A549 (cell line): ENCODE results near the gene ENTR1. TPM values are rescaled to one million over a fixed set of nuclear protein-coding genes. Genes with fewer than 3 reads are reported as not detected.

ENCODE experiments used
- ATAC-seq, 2 experiments: fragments of 200-7000 bp in 1 of 2; fragments of >200 bp in 1 of 2; cut with Nextera tagmentation in 1 of 2; cut with Tn5 transposase in 1 of 2; 3 replicates each; pipeline versions ENCODE4 v1.8.0 to v1.9.1; 2018 to 2020; ENCODE audit warnings: mild to moderate bottlenecking in 1 of 2, moderate library complexity in 1 of 2
- CTCF ChIA-PET: fragments of 300-600 bp; sonication (Branson Sonifier 250); formaldehyde crosslinking; extraction: SDS; loops from one replicate; lab custom pipeline; 2021; ENCODE audit warnings: antibody characterized with exemption, inconsistent platforms; lab: Yijun Ruan, JAX
- POLR2A ChIA-PET: fragments of 350-600 bp; formaldehyde crosslinking; extraction: SDS; loops from one replicate; lab custom pipeline; 2021; ENCODE audit warnings: antibody characterized with exemption, inconsistent platforms; lab: Yijun Ruan, JAX
- DNase-seq, 2 experiments: peaks; one replicate each; pipeline versions ENCODE4 v3.0.0 to v3.0.0-alpha.2; 2011 to 2016; ENCODE audit warnings: low read depth in 1 of 2, low spot score in 1 of 2
- FAIRE-seq: peaks from 2 replicates; lab custom pipeline; 2011; peaks lifted over from hg19 to GRCh38; lab: Jason Lieb, UNC
- H3K27ac ChIP-seq, 2 experiments: fragments of >200 bp; sonication (Bioruptor Twin); formaldehyde crosslinking; 3 replicates each; pipeline ENCODE4 v1.5.1; 2016 to 2017
- H3K4me1 ChIP-seq: fragments of >200 bp; sonication (Bioruptor Twin); formaldehyde crosslinking; 3 replicates; pipeline ENCODE4 v1.6.1; 2016
- H3K4me2 ChIP-seq: fragments of >200 bp; sonication (Bioruptor Twin); formaldehyde crosslinking; 3 replicates; pipeline ENCODE4 v1.6.1; 2016
- H3K4me3 ChIP-seq: fragments of >200 bp; sonication (Bioruptor Twin); formaldehyde crosslinking; 3 replicates; pipeline ENCODE4 v1.5.1; 2016
- H3K9me3 ChIP-seq: fragments of >200 bp; sonication (Bioruptor Twin); formaldehyde crosslinking; 3 replicates; pipeline ENCODE4 v1.6.1; 2016
- BHLHE40 ChIP-seq: IDR thresholded peaks from 2 replicates; pipeline ENCODE4 v1.6.1; 2012; ENCODE audit warnings: low read depth, low read length, inconsistent platforms
- CEBPB ChIP-seq, 2 experiments: fragments of >200 bp in 1 of 2; sonication (Bioruptor Twin) in 1 of 2; formaldehyde crosslinking in 1 of 2; IDR thresholded peaks; 2 replicates each; pipeline ENCODE4 v1.6.1; 2012 to 2016
- EHF ChIP-seq: fragments of 250-450 bp; sonication (Bioruptor Pico); IDR thresholded peaks from 2 replicates; pipeline ENCODE4 v1.5.0; 2020; ENCODE audit warnings: mild to moderate bottlenecking
- HMGXB4 ChIP-seq: fragments of 250-450 bp; sonication (Bioruptor Pico); IDR thresholded peaks from 2 replicates; pipeline ENCODE4 v1.5.0; 2021; ENCODE audit warnings: mild to moderate bottlenecking, moderate library complexity, borderline replicate concordance
- JUNB ChIP-seq: fragments of >200 bp; sonication (Bioruptor Twin); formaldehyde crosslinking; IDR thresholded peaks from 2 replicates; pipeline ENCODE4 v1.6.1; 2016
- NFE2L2 ChIP-seq: fragments of 150-350 bp; conservative IDR thresholded peaks from 2 replicates; pipeline ENCODE4 v1.6.1; 2014; ENCODE audit warnings: low read length
- REST ChIP-seq: fragments of 200-600 bp; sonication (generic); IDR thresholded peaks from 2 replicates; pipeline ENCODE4 v1.6.1; 2016; ENCODE audit warnings: antibody characterized with exemption, mild to moderate bottlenecking, moderate library complexity
- RFX5 ChIP-seq: fragments of 450-650 bp; IDR thresholded peaks from 2 replicates; pipeline ENCODE4 v1.7.1; 2014; ENCODE audit warnings: antibody characterized with exemption, mild to moderate bottlenecking, moderate library complexity
- WGBS: methylation state at CpG from one replicate; pipeline ENCODE4 v1.1.6; 2017; ENCODE audit errors: missing lambda C conversion rate; 5-methylcytosine and 5-hydroxymethylcytosine counted together
- polyA plus RNA-seq, 4 experiments: library from polyadenylated mRNA; depleted of rRNA in 3 of 4; stranded (reverse); fragments of >200 nt; fragmentation: RNase III in 1 of 4; extraction: RNeasy Plus Mini Kit Qiagen cat#74134 plus additional on column Dnase treatment in 1 of 4; gene quantifications; 2 replicates in 3 of 4; 3 replicates in 1 of 4; pipeline ENCODE4 v1.2.3, GENCODE V29; 2011 to 2017
- TF ChIP-seq, protein P1 (sequence below): IDR thresholded peaks from 2 replicates; pipeline ENCODE4 v1.6.1; 2012
- TF ChIP-seq, protein P2 (sequence below): fragments of 450-650 bp; IDR thresholded peaks from 2 replicates; pipeline ENCODE4 v1.6.1; 2014; ENCODE audit warnings: antibody characterized with exemption
- TF ChIP-seq, protein P3 (sequence below): fragments of >200 bp; sonication (Bioruptor Twin); formaldehyde crosslinking; IDR thresholded peaks from 2 replicates; pipeline ENCODE4 v1.6.1; 2016

ENTR1 gene
- polyA plus RNA-seq, 2 of the 4 experiments (the other 2 are of a cell fraction): 63.8 to 75.8 TPM

- H3K4me1 ChIP-seq: peaks cover 13% of the 10 kb centered on the region; the same call in 2 of the 3 replicates
- FAIRE-seq (no peak), DNase-seq (no peak), ATAC-seq (no peak)
- WGBS: 93% methylated on average over 6 of the region's 9 CpGs
- no peaks in the 10 kb centered on the region for H3K9me3 ChIP-seq
- ChIA-PET CTCF (interaction anchor here (0.6 to 2.7 kb wide), 10 partner anchors 10 to 327 kb away, joined by 3 to 14 read pairs (median 5); no protein-coding TSS in a partner anchor), POLR2A (interaction anchor here (1.1 kb wide), 1 partner anchor 100 kb away, joined by 3 read pairs; no protein-coding TSS in a partner anchor)
- TF ChIP-seq EHF (no peak), HMGXB4 (no peak)
- H3K27ac ChIP-seq: no peak overlapping the region
- H3K4me2 ChIP-seq: no peak overlapping the region
- no peak overlapping the region for H3K4me3 ChIP-seq
These were observed 43.6 kb downstream of the ENTR1 start for GRCh38 chr9:136366826-136367225.

GRCh38 chr9:136365775-136366222, 44.6 kb downstream of the ENTR1 start:
- no peak for TF ChIP-seq CEBPB (IDR thresholded peaks at IDR 0.05)
- TF ChIP-seq BHLHE40: no peak
- TF ChIP-seq HMGXB4: no peak
- TF ChIP-seq EHF: no peak
- TF ChIP-seq REST: no peak
- TF ChIP-seq RFX5: no peak
- ChIA-PET CTCF (interaction anchor here (1.1 to 3.9 kb wide), 8 partner anchors 9 to 82 kb away, joined by 4 to 26 read pairs (median 6); partner anchors contain the start of gene CARD9), POLR2A (no interaction called here)
- H3K4me1 ChIP-seq: peaks cover 13% of the 10 kb centered on the region; the same call in 2 of the 3 replicates
- H3K27ac ChIP-seq: no peak overlapping the region
- no peak for FAIRE-seq
- 92% methylated on average over 9 of the region's 9 CpGs for WGBS
- H3K4me3 ChIP-seq: no peak overlapping the region
- no peak for DNase-seq
- no peaks in the 10 kb centered on the region for H3K9me3 ChIP-seq
- no peak for ATAC-seq
- H3K4me2 ChIP-seq: no peak overlapping the region

GRCh38 chr9:136364942-136365774, 45.3 kb downstream of the ENTR1 start:
- DNase-seq (no peak), FAIRE-seq (no peak), ATAC-seq (no peak)
- no peak overlapping the region for H3K4me2 ChIP-seq
- CTCF ChIA-PET: interaction anchor here (0.9 to 3.9 kb wide), 10 partner anchors 10 to 75 kb away, joined by 3 to 29 read pairs (median 12); partner anchors contain the start of gene CARD9
- H3K4me1 ChIP-seq: peaks cover 13% of the 10 kb centered on the region; the same call in 2 of the 3 replicates
- no peak overlapping the region for H3K27ac ChIP-seq
- TF ChIP-seq, protein P1, sequence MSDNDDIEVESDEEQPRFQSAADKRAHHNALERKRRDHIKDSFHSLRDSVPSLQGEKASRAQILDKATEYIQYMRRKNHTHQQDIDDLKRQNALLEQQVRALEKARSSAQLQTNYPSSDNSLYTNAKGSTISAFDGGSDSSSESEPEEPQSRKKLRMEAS: no peak
- TF ChIP-seq, protein P2, sequence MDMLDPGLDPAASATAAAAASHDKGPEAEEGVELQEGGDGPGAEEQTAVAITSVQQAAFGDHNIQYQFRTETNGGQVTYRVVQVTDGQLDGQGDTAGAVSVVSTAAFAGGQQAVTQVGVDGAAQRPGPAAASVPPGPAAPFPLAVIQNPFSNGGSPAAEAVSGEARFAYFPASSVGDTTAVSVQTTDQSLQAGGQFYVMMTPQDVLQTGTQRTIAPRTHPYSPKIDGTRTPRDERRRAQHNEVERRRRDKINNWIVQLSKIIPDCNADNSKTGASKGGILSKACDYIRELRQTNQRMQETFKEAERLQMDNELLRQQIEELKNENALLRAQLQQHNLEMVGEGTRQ: no peak
- TF ChIP-seq, protein P3, sequence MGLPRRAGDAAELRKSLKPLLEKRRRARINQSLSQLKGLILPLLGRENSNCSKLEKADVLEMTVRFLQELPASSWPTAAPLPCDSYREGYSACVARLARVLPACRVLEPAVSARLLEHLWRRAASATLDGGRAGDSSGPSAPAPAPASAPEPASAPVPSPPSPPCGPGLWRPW: no peak
- no peak for TF ChIP-seq JUNB
- TF ChIP-seq NFE2L2: no peak
- 76% methylated on average over 16 of the region's 31 CpGs for WGBS
- H3K9me3 ChIP-seq: no peaks in the 10 kb centered on the region
- H3K4me3 ChIP-seq: no peak overlapping the region
- POLR2A ChIA-PET: no interaction called here
